ENCODE measurements around the gene DCST2.
A peak's percentile ranks its signal among the peaks of the same experiment; 100 is the strongest.

Gene DCST2

GRCh38 chr1:155037851-155038441 lies 4.4 kb upstream of the DCST2 start:
- H3K27ac ChIP-seq (replicated peaks), result no peak overlapping the region
- DNase-seq (ENCODE audit: low read depth in 1 of 2, low spot score in 1 of 2), result no peak
- TF ChIP-seq, protein P1, sequence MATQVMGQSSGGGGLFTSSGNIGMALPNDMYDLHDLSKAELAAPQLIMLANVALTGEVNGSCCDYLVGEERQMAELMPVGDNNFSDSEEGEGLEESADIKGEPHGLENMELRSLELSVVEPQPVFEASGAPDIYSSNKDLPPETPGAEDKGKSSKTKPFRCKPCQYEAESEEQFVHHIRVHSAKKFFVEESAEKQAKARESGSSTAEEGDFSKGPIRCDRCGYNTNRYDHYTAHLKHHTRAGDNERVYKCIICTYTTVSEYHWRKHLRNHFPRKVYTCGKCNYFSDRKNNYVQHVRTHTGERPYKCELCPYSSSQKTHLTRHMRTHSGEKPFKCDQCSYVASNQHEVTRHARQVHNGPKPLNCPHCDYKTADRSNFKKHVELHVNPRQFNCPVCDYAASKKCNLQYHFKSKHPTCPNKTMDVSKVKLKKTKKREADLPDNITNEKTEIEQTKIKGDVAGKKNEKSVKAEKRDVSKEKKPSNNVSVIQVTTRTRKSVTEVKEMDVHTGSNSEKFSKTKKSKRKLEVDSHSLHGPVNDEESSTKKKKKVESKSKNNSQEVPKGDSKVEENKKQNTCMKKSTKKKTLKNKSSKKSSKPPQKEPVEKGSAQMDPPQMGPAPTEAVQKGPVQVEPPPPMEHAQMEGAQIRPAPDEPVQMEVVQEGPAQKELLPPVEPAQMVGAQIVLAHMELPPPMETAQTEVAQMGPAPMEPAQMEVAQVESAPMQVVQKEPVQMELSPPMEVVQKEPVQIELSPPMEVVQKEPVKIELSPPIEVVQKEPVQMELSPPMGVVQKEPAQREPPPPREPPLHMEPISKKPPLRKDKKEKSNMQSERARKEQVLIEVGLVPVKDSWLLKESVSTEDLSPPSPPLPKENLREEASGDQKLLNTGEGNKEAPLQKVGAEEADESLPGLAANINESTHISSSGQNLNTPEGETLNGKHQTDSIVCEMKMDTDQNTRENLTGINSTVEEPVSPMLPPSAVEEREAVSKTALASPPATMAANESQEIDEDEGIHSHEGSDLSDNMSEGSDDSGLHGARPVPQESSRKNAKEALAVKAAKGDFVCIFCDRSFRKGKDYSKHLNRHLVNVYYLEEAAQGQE (IDR thresholded peaks at IDR 0.05; ENCODE audit: insufficient replicate concordance, low read depth), result no peak
- TF ChIP-seq POLR2AphosphoS5 (IDR thresholded peaks at IDR 0.05; ENCODE audit: low read depth) (no peak), SPI1 (IDR thresholded peaks at IDR 0.05; ENCODE audit: borderline replicate concordance, low read depth) (no peak), GABPA (IDR thresholded peaks at IDR 0.05; ENCODE audit: low read depth) (no peak)
- TF ChIP-seq, protein P2, sequence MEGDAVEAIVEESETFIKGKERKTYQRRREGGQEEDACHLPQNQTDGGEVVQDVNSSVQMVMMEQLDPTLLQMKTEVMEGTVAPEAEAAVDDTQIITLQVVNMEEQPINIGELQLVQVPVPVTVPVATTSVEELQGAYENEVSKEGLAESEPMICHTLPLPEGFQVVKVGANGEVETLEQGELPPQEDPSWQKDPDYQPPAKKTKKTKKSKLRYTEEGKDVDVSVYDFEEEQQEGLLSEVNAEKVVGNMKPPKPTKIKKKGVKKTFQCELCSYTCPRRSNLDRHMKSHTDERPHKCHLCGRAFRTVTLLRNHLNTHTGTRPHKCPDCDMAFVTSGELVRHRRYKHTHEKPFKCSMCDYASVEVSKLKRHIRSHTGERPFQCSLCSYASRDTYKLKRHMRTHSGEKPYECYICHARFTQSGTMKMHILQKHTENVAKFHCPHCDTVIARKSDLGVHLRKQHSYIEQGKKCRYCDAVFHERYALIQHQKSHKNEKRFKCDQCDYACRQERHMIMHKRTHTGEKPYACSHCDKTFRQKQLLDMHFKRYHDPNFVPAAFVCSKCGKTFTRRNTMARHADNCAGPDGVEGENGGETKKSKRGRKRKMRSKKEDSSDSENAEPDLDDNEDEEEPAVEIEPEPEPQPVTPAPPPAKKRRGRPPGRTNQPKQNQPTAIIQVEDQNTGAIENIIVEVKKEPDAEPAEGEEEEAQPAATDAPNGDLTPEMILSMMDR (IDR thresholded peaks at IDR 0.05; ENCODE audit: insufficient read depth, low read length), result no peak
- no peaks in the 10 kb centered on the region for H3K27me3 ChIP-seq (ENCODE audit: insufficient read depth, poor library complexity, severe bottlenecking)
- no peak overlapping the region for H3K4me3 ChIP-seq (replicated peaks; ENCODE audit: insufficient read depth, low read length)

- H3K27ac ChIP-seq (replicated peaks), result no peak overlapping the region
- H3K4me3 ChIP-seq (replicated peaks; ENCODE audit: insufficient read depth, low read length), result no peak overlapping the region
- no peak for TF ChIP-seq GABPA (IDR thresholded peaks at IDR 0.05; ENCODE audit: low read depth)
- TF ChIP-seq POLR2AphosphoS5 (IDR thresholded peaks at IDR 0.05; ENCODE audit: low read depth), result no peak
- TF ChIP-seq, protein P2 (IDR thresholded peaks at IDR 0.05; ENCODE audit: insufficient read depth, low read length), result no peak
- TF ChIP-seq SPI1 (IDR thresholded peaks at IDR 0.05; ENCODE audit: borderline replicate concordance, low read depth), result no peak
- TF ChIP-seq, protein P1 (IDR thresholded peaks at IDR 0.05; ENCODE audit: insufficient replicate concordance, low read depth), result no peak
- no peak for DNase-seq (ENCODE audit: low read depth in 1 of 2, low spot score in 1 of 2)
- H3K27me3 ChIP-seq (ENCODE audit: insufficient read depth, poor library complexity, severe bottlenecking), result no peaks in the 10 kb centered on the region
These were observed 3.5 kb upstream of the DCST2 start for GRCh38 chr1:155037043-155037442.

- Histone ChIP-seq H3K27me3 (ENCODE audit: insufficient read depth, poor library complexity, severe bottlenecking) (no peaks in the 10 kb centered on the region), H3K27ac (replicated peaks) (no peak overlapping the region), H3K4me3 (replicated peaks; ENCODE audit: insufficient read depth, low read length) (no peak overlapping the region)
- TF ChIP-seq SPI1 (IDR thresholded peaks at IDR 0.05; ENCODE audit: borderline replicate concordance, low read depth), result peak; percentile 13; the same call in 1 of the 2 replicates
- TF ChIP-seq, protein P2 (IDR thresholded peaks at IDR 0.05; ENCODE audit: insufficient read depth, low read length), result no peak
- DNase-seq (ENCODE audit: low read depth in 1 of 2, low spot score in 1 of 2), result no peak
These were observed 2.4 kb upstream of the DCST2 start for GRCh38 chr1:155035936-155036335.
